HL-60 (cell line): ENCODE data around the gene SPINK4.

Experiments used
- CTCF ChIP-seq: IDR thresholded peaks from one replicate; pipeline ENCODE4 v1.5.1; 2011; ENCODE audit warnings: low read length, control low read depth, inconsistent platforms; ENCODE audit not compliant: insufficient read depth
- POLR2AphosphoS5 ChIP-seq: IDR thresholded peaks from 2 replicates; pipeline ENCODE4 v1.6.1; 2012; ENCODE audit warnings: low read depth
- REST ChIP-seq: IDR thresholded peaks from 2 replicates; pipeline ENCODE4 v1.6.1; 2012; ENCODE audit warnings: low read depth; ENCODE audit not compliant: insufficient replicate concordance

- TF ChIP-seq CTCF (no peak), POLR2AphosphoS5 (no peak), REST (no peak)
Observed at GRCh38 chr9:33242609-33243134, 2.7 kb downstream of the SPINK4 start.
